Natural killer cell (primary cell): ENCODE data around the gene ARFGAP2. TPM values are rescaled to one million over a fixed set of nuclear protein-coding genes. Genes with fewer than 3 reads are reported as not detected.
"Not testable (repeated sequence)": the region's sequence is repeated elsewhere in the genome, so short reads cannot be mapped to it uniquely, and the experiment has no call there.

Experiments
- ATAC-seq, 3 donors: fragments of 150-1000 bp in 2 of 3; fragments of 200-7000 bp in 1 of 3; cut with Tn5 transposase; 1 replicate in 1 of 3; 2 replicates in 2 of 3; pipeline ENCODE4 v1.10.0; 2021; ENCODE audit warnings: mild to moderate bottlenecking in 2 of 3, moderate library complexity in 2 of 3
- DNase-seq, 2 donors: peaks; one replicate each; pipeline versions ENCODE4 v3.0.0 to v3.0.0-alpha.2; 2013 to 2021; ENCODE audit warnings: mixed read lengths in 1 of 2
- H3K27ac ChIP-seq: one replicate; pipeline ENCODE4 v1.5.1; 2013; ENCODE audit warnings: mild to moderate bottlenecking, low read length
- H3K27me3 ChIP-seq: one replicate; pipeline ENCODE4 v1.6.1; 2013; ENCODE audit warnings: low read length; ENCODE audit not compliant: control insufficient read depth, insufficient read depth
- H3K36me3 ChIP-seq: one replicate; pipeline ENCODE4 v1.6.1; 2013; ENCODE audit warnings: low read length; ENCODE audit not compliant: control insufficient read depth, insufficient read depth
- H3K4me1 ChIP-seq: one replicate; pipeline ENCODE4 v1.6.1; 2013; ENCODE audit warnings: low read length; ENCODE audit not compliant: control insufficient read depth, insufficient read depth
- H3K4me3 ChIP-seq: one replicate; pipeline ENCODE4 v1.5.1; 2013; ENCODE audit warnings: low read length
- H3K9me3 ChIP-seq: one replicate; pipeline ENCODE4 v1.6.1; 2013; ENCODE audit warnings: low read length; ENCODE audit not compliant: control insufficient read depth, insufficient read depth
- H3K27ac Mint-ChIP-seq, 2 donors: one replicate each; pipeline ENCODE4 v1.8.0; 2022; ENCODE audit warnings: mild to moderate bottlenecking in 2 of 2, mixed read lengths in 2 of 2, moderate library complexity in 1 of 2
- H3K27me3 Mint-ChIP-seq, 2 donors: one replicate each; pipeline ENCODE4 v1.8.0; 2022; ENCODE audit warnings: low read depth in 2 of 2, mixed read lengths in 2 of 2
- H3K36me3 Mint-ChIP-seq: one replicate; pipeline ENCODE4 v1.8.0; 2022; ENCODE audit warnings: mixed read lengths
- H3K4me1 Mint-ChIP-seq, 2 donors: one replicate each; pipeline ENCODE4 v1.8.0; 2022; ENCODE audit warnings: mixed read lengths in 2 of 2
- H3K4me3 Mint-ChIP-seq: one replicate; pipeline ENCODE4 v1.8.0; 2022; ENCODE audit warnings: mild to moderate bottlenecking, moderate library complexity, mixed read lengths
- H3K9me3 Mint-ChIP-seq, 2 donors: one replicate each; pipeline ENCODE4 v1.8.0; 2022; ENCODE audit warnings: mixed read lengths in 2 of 2
- CTCF ChIP-seq: fragments of 200-600 bp; IDR thresholded peaks from one replicate; pipeline ENCODE4 v1.8.0; 2022; ENCODE audit warnings: antibody characterized with exemption
- WGBS: methylation state at CpG from one replicate; pipeline ENCODE4 v1.1.7; 2013; ENCODE audit warnings: missing lambda C conversion rate; ENCODE audit not compliant: insufficient coverage; 5-methylcytosine and 5-hydroxymethylcytosine counted together
- intact Hi-C: fragments of 100-400 bp; cut with micrococcal nuclease; formaldehyde crosslinking; loops from one replicate; pipeline ENCODE4 v1.14.2; 2022
- total RNA-seq, 4 donors: library from RNA; stranded (reverse); fragments of 120-200 nt in 1 of 4; gene quantifications; one replicate each; pipeline versions ENCODE4 v1.2.3 to v1.2.4, GENCODE V29; 2013 to 2022

The ARFGAP2 gene
- total RNA-seq, 3 donors from 2014 or later (not counting 1 experiment from before 2014, with no cell fraction given), result 199 to 236 (median 228) TPM

GRCh38 chr11:47121056-47121455, 55.6 kb downstream of the ARFGAP2 start:
- TF ChIP-seq CTCF, result no peak
- no peak overlapping the region for H3K4me3 ChIP-seq
- no peaks in the 10 kb centered on the region for H3K36me3 Mint-ChIP-seq
- H3K27me3 ChIP-seq, result no peaks in the 10 kb centered on the region
- intact Hi-C loops, result no loop called here
- no peak overlapping the region for H3K27ac ChIP-seq
- 96% methylated on average over 2 of the region's 2 CpGs for WGBS
- DNase-seq (no peak), ATAC-seq (no peak)
- no peaks in the 10 kb centered on the region for H3K4me1 Mint-ChIP-seq
- no peaks in the 10 kb centered on the region for H3K36me3 ChIP-seq
- no peaks in the 10 kb centered on the region for H3K9me3 Mint-ChIP-seq
- H3K4me3 Mint-ChIP-seq, result no peak overlapping the region
- H3K4me1 ChIP-seq, result no peaks in the 10 kb centered on the region
- H3K9me3 ChIP-seq, result no peaks in the 10 kb centered on the region
- H3K27ac Mint-ChIP-seq, result no peak overlapping the region
- H3K27me3 Mint-ChIP-seq, result no peaks in the 10 kb centered on the region

GRCh38 chr11:47118958-47119688, 57.6 kb downstream of the ARFGAP2 start:
- ATAC-seq, H3K36me3 Mint-ChIP-seq, H3K4me1 Mint-ChIP-seq, H3K36me3 ChIP-seq, H3K4me1 ChIP-seq, H3K9me3 Mint-ChIP-seq, H3K27me3 ChIP-seq, H3K27ac ChIP-seq, intact Hi-C loops, H3K27ac Mint-ChIP-seq, H3K9me3 ChIP-seq, H3K27me3 Mint-ChIP-seq, H3K4me3 ChIP-seq, H3K4me3 Mint-ChIP-seq: not testable (repeated sequence)
- WGBS, result 92% methylated on average over 18 of the region's 20 CpGs
- DNase-seq, result peak in 1 of 2 donors; percentile 73

Other genes with a start within 250 kb of the ARFGAP2 start
- gene CSTPP1, start 240.1 kb downstream of the ARFGAP2 start, total RNA-seq, result 10 to 100 TPM; 16.2 to 17.8 (median 16.9) TPM
- 1 to 10 TPM in 1 of 3 donors, not detected in 2; 1.3 TPM for gene PACSIN3, start 9.6 kb upstream of the ARFGAP2 start, total RNA-seq
- gene DDB2, start 38.1 kb upstream of the ARFGAP2 start, total RNA-seq, result 10 to 100 TPM; 66.0 to 75.4 (median 67.8) TPM
- gene ACP2, start 71.9 kb upstream of the ARFGAP2 start, total RNA-seq, result 10 to 100 TPM; 15.5 to 21.9 (median 16.8) TPM
- 10 to 100 TPM; 11.3 to 26.0 (median 13.5) TPM for gene NR1H3, start 81.1 kb upstream of the ARFGAP2 start, total RNA-seq
- 100 to 1,000 TPM; 333 to 383 (median 335) TPM for gene MADD, start 93.3 kb upstream of the ARFGAP2 start, total RNA-seq
- under 1 TPM in 2 of 3 donors, not detected in 1; 0.45 to 0.53 TPM for gene MYBPC3, start 175.8 kb upstream of the ARFGAP2 start, total RNA-seq
- 10 to 100 TPM; 15.0 to 65.4 (median 55.4) TPM for gene SPI1, start 201.7 kb upstream of the ARFGAP2 start, total RNA-seq
- gene SLC39A13, start 231.7 kb upstream of the ARFGAP2 start, total RNA-seq, result 10 to 100 TPM; 29.1 to 34.7 (median 32.6) TPM
- gene PSMC3, start 249.6 kb upstream of the ARFGAP2 start, total RNA-seq, result 10 to 100 TPM; 74.0 to 85.9 (median 77.7) TPM